Measurements from ENCODE around the gene NRXN2.

Gene NRXN2

DNA sequence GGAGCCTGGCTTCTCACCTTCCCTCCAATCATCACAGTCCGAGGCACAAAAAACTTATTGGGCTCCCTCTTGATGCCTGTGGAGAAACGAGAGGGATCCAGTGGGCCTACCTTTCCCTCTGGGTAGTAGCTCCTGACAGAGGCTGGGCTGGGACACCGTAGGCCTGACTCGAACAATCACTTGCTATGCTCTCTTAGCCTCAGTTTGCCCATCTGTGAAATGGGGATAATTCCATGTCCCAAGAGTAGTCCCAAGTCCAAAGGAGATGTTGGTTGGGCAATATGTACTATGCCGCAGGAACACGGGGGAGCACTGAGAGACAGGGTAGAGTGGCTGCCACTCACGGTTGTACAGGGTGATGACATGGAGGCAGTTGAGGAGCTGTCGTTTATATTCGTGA lies 28.6 kb upstream of the NRXN2 start:
- no peak for TF ChIP-seq CTCF (IDR thresholded peaks at IDR 0.05)

- TF ChIP-seq CTCF (IDR thresholded peaks at IDR 0.05), result no peak
These were observed 28.1 kb upstream of the NRXN2 start for GRCh38 chr11:64751136-64751535.

DNA sequence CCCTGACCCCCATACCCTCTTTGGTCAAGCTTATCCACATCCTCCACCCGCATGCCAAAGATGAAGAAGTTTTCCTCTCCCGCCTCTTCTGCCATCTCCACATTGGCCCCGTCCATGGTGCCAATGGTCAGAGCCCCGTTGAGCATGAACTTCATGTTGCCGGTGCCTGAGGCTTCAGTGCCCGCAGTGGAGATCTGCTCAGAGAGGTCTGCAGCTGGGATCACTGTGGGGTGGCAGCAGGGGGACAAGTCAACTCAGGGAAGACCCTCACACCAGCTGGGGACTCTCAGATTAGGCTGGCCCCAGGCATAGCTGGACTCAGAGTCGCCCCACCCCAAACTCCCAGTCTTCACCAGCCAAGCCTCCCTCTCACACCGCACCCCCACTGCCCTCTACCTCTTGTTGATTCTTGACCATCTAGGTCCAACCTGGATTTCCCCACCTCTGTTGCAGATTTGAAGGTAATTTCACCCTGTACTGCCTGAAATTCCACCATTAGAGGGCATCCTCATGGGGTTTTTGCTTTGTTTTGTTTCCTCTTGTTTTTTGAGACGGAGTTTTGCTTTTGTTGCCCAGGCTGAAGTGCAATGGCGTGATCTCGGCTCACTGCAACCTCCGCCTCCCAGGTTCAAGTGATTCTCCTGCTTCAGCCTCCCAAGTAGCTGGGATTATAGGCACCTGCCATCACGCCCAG lies 27.5 kb upstream of the NRXN2 start:
- TF ChIP-seq CTCF (IDR thresholded peaks at IDR 0.05), result no peak

DNA sequence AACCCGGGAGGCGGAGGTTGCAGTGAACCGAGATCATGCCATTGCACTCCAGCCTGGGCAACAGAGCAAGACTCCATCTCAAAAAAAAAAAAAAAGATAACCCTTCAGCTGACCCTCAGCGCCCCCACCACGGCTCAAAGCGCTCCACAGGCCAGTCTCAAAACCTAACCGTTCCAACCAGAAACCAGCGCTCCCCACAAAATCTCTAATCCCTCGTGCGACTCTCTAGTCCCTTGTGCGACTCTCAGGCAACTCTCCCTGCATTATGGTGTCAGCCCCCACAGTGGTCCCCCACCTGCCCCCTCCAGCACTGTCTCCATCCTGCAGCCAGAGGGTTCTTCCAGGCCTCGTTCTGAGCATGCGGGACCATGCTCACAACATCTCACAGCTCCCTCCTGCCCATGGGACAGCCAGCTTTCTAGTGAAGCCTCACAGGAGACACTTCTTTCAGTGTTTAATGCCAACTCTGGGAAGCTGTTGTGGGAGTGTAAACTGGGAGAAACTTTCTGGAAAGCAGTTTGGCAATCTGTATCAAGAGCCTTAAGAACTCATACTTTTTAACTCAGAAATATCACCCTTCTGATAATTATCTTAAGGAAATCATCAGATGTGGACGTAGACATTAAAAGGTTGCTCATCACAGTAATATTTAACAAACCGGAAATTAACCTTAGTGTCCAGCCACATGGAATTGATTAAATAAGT lies 25.1 kb upstream of the NRXN2 start:
- no peak for TF ChIP-seq CTCF (IDR thresholded peaks at IDR 0.05)

DNA sequence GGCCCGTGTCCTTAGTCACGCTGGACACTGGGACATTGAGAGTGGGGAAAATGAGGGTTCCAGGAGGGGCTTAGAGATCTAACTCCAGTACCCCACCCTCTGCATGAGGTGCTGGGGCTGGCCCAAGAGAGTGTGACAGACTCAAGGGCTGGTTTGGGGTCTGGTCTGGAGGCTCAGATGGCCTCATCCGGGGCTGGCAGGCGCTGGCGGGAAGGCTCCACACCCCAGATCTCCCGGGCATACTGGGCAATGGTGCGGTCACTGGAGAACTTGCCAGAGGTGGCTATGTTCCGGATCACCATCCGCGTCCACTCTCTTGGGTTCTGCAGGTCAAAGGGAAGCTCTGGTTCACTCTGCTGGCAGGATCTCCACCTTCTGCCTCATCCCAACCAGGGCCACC lies 23.5 kb upstream of the NRXN2 start:
- no peak for TF ChIP-seq CTCF (IDR thresholded peaks at IDR 0.05)

DNA sequence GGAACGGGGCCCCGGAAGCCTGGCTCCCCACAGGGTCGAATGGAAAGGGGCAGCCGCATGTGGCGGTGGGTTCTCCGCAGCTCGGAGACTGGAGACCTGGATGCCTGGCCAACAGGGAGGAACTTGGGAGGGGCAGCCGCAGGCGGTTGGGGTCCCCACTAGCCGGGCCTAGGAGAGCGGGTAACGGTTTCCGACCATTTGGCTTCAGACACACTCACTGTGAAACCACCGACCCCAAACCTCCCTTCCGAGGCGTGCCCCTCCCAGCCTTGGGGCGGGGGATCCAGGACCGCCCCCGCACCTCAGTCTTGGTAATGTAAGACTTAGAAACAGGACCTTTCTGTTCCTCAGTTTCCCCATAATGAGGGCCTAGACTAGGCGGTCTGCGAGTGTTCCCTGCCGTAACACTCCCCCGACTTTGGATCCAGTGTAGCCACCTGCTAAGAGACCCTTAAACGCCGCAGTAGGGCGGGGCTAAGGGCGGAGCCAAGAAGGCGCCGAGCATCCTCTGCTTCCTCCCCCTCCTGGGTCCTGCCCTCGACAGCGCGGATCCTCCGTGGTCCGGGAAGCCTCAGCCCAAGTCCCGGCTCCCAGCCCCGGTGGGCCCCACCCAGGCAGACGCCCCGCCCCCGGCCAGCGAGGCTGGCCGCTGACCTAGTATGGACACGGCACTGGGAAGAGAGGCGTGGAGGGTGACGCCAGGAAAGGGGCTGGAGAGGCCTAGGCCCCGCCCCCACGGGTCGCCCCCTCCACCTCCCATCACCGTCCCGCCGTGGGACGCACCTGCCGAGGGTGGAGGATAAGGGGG lies 22.7 kb upstream of the NRXN2 start:
- no peak for TF ChIP-seq CTCF (IDR thresholded peaks at IDR 0.05)

DNA sequence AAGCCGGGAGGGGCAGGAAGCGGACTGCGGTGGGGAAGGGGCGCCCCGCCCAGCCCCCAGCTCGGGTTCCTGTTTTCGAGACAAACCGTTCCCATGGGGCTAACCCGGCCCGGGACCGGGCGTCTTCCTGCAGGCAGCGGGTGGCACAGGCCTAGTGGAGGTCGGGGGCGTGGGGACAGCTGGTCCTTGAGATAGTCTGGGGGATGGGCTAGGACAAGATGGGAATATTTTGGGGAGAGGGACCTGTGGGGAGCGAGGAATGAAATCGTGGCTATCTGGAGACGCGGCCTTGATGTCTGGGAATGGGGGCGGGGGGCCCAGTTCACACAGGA lies 22.2 kb upstream of the NRXN2 start:
- no peak for TF ChIP-seq CTCF (IDR thresholded peaks at IDR 0.05)
